Spinal cord (tissue), 10 donors: ENCODE results near the gene PPP2R2B. TPM values are rescaled to one million over a fixed set of nuclear protein-coding genes. Genes with fewer than 3 reads are reported as not detected.

Experiments
- DNase-seq, 6 donors: peaks; one replicate each; pipeline versions ENCODE4 v3.0.0 to v3.0.0-alpha.2; 2013 to 2015; ENCODE audit warnings: low spot score in 6 of 6, low read depth in 4 of 6
- H3K27ac ChIP-seq: one replicate; pipeline ENCODE4 v1.5.1; 2013; ENCODE audit warnings: low read depth, low read length, control low read depth
- H3K27me3 ChIP-seq: one replicate; pipeline ENCODE4 v1.6.1; 2013; ENCODE audit warnings: low read length; ENCODE audit not compliant: control insufficient read depth, insufficient read depth
- H3K36me3 ChIP-seq: one replicate; pipeline ENCODE4 v1.6.1; 2013; ENCODE audit warnings: low read length; ENCODE audit not compliant: control insufficient read depth, insufficient read depth
- H3K4me1 ChIP-seq: one replicate; pipeline ENCODE4 v1.6.1; 2013; ENCODE audit warnings: low read length; ENCODE audit not compliant: control insufficient read depth, insufficient read depth
- H3K4me3 ChIP-seq: one replicate; pipeline ENCODE4 v1.5.1; 2013; ENCODE audit warnings: low read depth, low read length, control low read depth
- H3K9me3 ChIP-seq: one replicate; pipeline ENCODE4 v1.6.1; 2013; ENCODE audit warnings: low read length; ENCODE audit not compliant: control insufficient read depth, insufficient read depth
- whole genome bisulfite sequencing: methylation state at CpG from one replicate; pipeline ENCODE4 v1.1.5; 2013; ENCODE audit warnings: missing lambda C conversion rate; ENCODE audit not compliant: insufficient coverage; 5-methylcytosine and 5-hydroxymethylcytosine counted together
- polyA plus RNA-seq, 2 donors: library from polyadenylated mRNA; unstranded; fragments of 120-200 nt; gene quantifications; one replicate each; pipeline ENCODE4 v1.2.1, GENCODE V29; 2013; ENCODE audit not compliant: insufficient read length in 2 of 2
- total RNA-seq, 2 donors: library from RNA; depleted of rRNA in 1 of 2; stranded (reverse); fragments of 120-200 nt in 1 of 2; fragments of >200 nt in 1 of 2; gene quantifications; one replicate each; pipeline versions ENCODE4 v1.2.3 to v1.2.4, GENCODE V29; 2013 to 2014
- donor health status: healthy.

Gene PPP2R2B
- total and polyA plus RNA-seq, 4 donors: 62.0 to 211 (median 150) TPM

DNA sequence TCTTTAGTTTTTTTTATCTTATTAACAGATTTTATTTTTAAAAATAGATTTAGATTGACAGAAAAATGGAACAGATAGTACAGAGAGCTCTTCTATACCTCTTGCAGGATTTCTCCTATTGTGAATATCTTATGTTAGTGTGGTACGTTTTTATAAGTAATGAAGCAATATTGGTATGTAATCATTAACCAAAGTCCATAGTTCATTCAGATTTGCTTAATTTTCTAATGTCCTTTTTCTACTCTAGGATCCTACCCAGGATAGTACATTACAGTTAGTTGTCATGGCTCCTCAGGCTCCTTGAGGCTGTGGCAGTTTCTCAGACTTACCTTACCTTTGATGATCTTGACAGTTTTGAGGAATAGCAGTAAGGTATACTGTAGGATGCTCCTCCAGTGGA is 30.4 kb downstream of the PPP2R2B start:
- Histone ChIP-seq H3K36me3 (peaks cover 2% of the 10 kb centered on the region), H3K4me1 (no peaks in the 10 kb centered on the region), H3K9me3 (no peaks in the 10 kb centered on the region), H3K27ac (no peak overlapping the region), H3K4me3 (no peak overlapping the region), H3K27me3 (no peaks in the 10 kb centered on the region)
- no peak for DNase-seq
- WGBS: no CpG with 5 or more reads among the region's 1 CpG

DNA sequence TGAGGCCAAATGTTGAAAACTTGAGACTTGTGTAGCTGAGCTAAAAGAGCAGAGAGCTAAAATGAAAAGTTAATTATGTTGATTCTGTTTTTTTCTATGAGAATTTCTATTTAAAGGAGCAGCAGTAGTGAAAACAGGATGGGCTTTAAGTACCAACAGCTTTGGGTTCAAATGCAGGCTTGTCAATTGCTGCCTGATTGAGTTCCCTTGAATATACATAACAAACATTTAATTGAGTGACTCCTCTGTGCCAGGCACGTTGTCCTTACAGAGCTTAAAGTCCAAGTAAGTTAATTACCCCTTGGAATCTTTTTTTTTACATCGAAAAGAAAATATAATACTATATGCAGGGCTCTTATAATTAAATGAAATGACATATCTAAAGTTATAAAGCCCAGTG is 38.5 kb downstream of the PPP2R2B start:
- Histone ChIP-seq H3K36me3 (no peaks in the 10 kb centered on the region), H3K9me3 (no peaks in the 10 kb centered on the region), H3K4me3 (no peak overlapping the region), H3K4me1 (no peaks in the 10 kb centered on the region), H3K27me3 (no peaks in the 10 kb centered on the region), H3K27ac (no peak overlapping the region)
- DNase-seq: no peak
- WGBS: no CpG with 5 or more reads among the region's 2 CpGs

DNA sequence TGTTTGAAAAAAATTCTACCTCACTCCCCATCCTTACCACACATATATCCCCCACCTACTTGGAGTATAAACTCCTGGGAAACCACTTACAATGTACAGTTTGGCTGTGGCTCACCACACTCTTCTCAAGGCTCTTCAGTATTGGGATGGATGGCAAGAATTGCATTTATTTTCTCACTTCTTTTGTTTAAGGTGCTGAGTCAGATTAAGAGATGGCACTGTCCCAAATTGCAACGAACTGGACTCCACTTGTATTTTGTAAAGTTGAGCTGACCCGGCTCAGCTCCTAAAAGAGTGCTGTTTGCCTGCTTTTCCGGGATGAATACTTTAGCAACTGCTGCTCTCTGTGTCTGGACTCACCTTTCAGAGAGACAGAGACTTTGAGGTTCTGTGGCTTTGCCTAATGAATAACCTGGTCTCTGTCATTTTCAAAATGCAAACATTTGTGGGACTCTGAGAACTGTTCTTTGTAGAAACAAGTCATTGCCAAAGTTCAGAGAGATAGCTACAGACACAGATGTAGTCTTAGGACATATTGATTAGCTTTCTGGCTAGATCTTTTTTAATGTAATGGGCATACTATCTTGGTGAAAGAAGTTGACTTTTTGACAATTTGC is 42.2 kb downstream of the PPP2R2B start:
- Histone ChIP-seq H3K4me1 (no peaks in the 10 kb centered on the region), H3K36me3 (no peaks in the 10 kb centered on the region)
- 36% methylated on average over 3 of the region's 3 CpGs for WGBS

DNA sequence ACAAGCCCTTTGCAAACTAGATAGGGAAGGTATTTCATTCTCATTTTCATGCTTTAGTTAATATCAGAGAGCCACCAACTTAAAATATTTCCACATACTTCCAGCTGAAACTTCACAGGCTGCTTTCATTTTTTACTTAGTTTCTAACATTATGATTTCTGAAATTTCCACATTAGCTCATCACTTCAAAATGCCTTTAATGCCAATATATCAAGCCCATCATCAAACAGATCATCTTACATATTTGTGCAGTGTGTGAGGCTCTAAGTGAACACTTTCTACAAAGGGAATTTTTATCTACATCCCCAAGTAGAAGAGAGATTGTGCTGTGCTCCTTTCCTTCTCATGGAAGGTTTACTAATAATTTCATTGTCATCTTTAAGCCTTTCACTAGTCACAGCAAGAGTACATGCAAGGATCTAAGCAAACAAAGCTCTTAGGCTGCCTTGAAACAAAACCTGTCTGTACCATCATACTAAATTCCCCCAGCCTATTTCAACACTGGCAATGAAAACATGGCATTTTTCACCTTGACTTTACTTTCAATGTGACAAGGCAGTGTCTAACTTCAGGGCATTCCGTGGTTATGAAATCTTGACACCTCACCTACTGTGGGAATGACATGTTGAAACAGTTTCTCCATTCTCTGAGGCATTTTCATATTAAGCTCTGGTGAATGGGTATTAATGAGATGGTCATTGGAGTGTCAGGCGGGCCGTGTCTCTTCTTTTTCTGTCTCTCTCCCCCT is 45.4 kb downstream of the PPP2R2B start:
- no CpG with 5 or more reads among the region's 3 CpGs for WGBS
- Histone ChIP-seq H3K4me3 (no peak overlapping the region), H3K9me3 (no peaks in the 10 kb centered on the region), H3K27ac (no peak overlapping the region), H3K4me1 (no peaks in the 10 kb centered on the region), H3K36me3 (no peaks in the 10 kb centered on the region), H3K27me3 (no peaks in the 10 kb centered on the region)
- no peak for DNase-seq

More for the DNA sequence above, 42.2 kb downstream of the PPP2R2B start:
- Histone ChIP-seq H3K27me3 (no peaks in the 10 kb centered on the region), H3K4me3 (no peak overlapping the region), H3K9me3 (no peaks in the 10 kb centered on the region), H3K27ac (no peak overlapping the region)
- DNase-seq: peak in 2 of 6 donors; percentile 20 to 43

DNA sequence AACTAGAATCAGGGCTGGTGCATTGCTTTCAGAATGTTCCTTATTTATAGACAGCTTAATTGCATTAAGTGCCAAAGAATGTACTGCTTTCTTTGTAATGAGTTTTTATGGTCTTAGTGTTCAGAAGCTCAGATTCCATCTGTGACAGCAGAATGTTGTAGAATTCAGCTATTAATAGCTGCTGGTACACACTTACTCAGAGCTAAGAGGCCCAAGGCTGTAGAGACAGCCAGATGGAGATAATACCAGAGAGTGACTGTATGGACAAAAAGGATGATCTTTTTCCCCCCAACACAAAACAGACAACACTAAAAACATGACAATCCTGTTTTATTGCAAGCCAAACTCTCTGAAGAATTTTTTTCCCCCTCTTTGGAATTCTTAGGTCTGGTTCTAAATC is 50.2 kb downstream of the PPP2R2B start:
- Histone ChIP-seq H3K4me1 (peaks cover 2% of the 10 kb centered on the region), H3K27ac (no peak overlapping the region), H3K27me3 (no peaks in the 10 kb centered on the region), H3K4me3 (no peak overlapping the region), H3K9me3 (no peaks in the 10 kb centered on the region), H3K36me3 (no peaks in the 10 kb centered on the region)
- peak in 2 of 6 donors; percentile 57 to 76 for DNase-seq

DNA sequence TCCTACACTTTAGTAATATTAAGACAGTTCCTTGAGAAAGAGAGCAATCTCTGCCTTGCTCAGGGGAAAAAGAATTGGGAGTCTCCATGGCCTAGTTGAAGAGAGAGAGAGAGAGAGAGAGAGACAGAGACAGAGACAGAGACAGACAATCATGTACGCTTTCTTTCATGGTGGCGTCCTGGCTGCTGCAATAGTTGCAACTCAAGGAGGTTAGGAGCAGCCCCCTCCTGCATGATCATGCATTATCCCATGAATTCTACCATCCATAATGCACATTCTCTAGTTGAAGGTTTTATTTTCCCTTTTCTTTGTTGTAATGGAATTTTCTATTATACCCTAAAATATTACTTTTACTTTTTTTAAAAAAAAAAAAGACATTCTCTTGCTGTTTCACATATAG is 50.7 kb downstream of the PPP2R2B start:
- no peaks in the 10 kb centered on the region for H3K27me3 ChIP-seq
- no peaks in the 10 kb centered on the region for H3K36me3 ChIP-seq
- H3K9me3 ChIP-seq: no peaks in the 10 kb centered on the region
- DNase-seq: no peak
- WGBS: no CpG with 5 or more reads among the region's 2 CpGs
- peaks cover 2% of the 10 kb centered on the region for H3K4me1 ChIP-seq
- no peak overlapping the region for H3K4me3 ChIP-seq
- H3K27ac ChIP-seq: no peak overlapping the region

DNA sequence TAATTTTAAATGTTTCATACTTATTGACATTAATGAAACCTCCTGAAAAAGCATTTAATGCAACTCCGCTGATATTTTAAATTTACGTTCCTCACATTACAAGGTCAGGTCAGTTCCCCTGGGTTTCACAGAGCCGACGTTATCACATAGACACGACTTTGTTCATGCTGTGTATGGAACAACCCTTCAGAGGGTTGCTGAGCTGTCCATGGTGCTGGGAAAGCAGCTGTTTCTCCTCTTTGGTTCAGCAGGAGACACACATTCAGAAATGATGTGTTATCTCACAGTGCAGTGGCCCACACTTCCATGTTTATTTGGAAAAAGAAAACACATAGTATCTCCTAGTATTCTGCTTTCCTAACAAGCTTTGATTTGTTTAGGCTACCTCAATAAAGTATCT is 53.5 kb downstream of the PPP2R2B start:
- Histone ChIP-seq H3K27me3 (no peaks in the 10 kb centered on the region), H3K27ac (no peak overlapping the region), H3K4me3 (no peak overlapping the region), H3K9me3 (no peaks in the 10 kb centered on the region), H3K36me3 (no peaks in the 10 kb centered on the region), H3K4me1 (peaks cover 2% of the 10 kb centered on the region)
- peak in 1 of 6 donors; percentile 60 for DNase-seq
- 41% methylated on average over 4 of the region's 5 CpGs for WGBS

DNA sequence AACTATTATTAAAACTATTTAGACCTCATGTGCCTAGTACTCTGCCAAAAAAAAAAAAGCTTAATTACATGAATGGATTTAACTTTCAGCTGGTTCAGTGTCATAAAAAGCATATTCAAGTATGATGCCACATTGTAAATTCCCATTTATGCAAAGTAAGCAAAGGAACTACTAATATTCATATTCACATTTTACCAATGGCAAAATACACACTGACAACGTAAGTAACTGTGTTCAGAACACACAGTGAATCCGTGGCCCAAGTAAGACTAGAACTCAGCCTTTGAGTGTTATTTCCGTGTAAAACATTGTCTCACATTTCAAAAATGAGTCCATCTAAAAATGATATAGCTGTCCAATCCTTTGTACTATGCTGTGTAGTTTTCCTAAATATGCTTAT is 56.8 kb downstream of the PPP2R2B start:
- no peaks in the 10 kb centered on the region for H3K27me3 ChIP-seq
- DNase-seq: no peak
- no peaks in the 10 kb centered on the region for H3K36me3 ChIP-seq
- H3K4me3 ChIP-seq: no peak overlapping the region
- no peaks in the 10 kb centered on the region for H3K9me3 ChIP-seq
- H3K27ac ChIP-seq: no peak overlapping the region
- WGBS: no CpG with 5 or more reads among the region's 3 CpGs
- H3K4me1 ChIP-seq: no peaks in the 10 kb centered on the region

DNA sequence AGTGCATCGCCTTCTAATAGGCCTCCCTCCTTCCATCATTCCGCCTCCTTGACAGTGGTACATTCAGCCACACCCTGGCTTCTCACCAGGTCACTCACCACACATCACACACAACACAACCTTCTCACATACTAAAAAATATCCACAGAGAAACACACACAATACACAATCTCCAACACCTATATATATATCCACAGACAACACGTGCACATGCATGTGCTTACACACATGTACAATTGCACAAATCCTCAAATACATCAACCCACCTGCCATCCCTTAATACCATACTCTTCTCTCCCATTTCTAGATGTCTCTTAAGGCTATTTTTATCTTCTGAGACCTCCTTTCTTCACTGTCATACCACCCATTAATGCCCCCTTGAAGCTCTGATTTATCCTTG is 57.6 kb downstream of the PPP2R2B start:
- 91% methylated on average over 3 of the region's 3 CpGs for WGBS
- Histone ChIP-seq H3K4me1 (no peaks in the 10 kb centered on the region), H3K9me3 (no peaks in the 10 kb centered on the region), H3K36me3 (no peaks in the 10 kb centered on the region), H3K27ac (no peak overlapping the region), H3K4me3 (no peak overlapping the region), H3K27me3 (no peaks in the 10 kb centered on the region)
- DNase-seq: no peak

DNA sequence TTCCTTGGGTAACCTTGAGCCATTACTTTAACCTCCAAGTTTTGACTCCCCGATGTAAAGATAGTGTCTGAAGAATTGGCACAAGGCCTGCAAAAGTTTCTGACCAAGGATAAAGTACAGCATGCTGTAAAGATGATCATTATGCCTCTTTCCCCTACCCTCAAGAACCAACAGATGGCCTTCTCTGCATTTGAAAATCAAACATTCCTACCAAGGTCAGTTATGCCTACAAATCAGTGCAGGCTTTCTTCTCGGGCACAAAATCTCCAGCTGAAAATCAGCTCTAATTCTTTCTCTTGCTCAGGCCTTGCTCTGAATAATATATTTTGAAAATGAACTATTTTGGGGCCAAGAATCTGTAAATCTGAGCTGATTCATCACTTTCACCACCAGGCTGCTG is 59.7 kb downstream of the PPP2R2B start:
- Histone ChIP-seq H3K27me3 (no peaks in the 10 kb centered on the region), H3K9me3 (no peaks in the 10 kb centered on the region), H3K4me1 (peaks cover 2% of the 10 kb centered on the region), H3K27ac (no peak overlapping the region), H3K36me3 (no peaks in the 10 kb centered on the region), H3K4me3 (no peak overlapping the region)
- no CpG with 5 or more reads among the region's 2 CpGs for WGBS
- no peak for DNase-seq
